NCI-H510A (cell line): ENCODE data around the gene BRMS1.

ENCODE experiments used
- DNase-seq: peaks from one replicate; lab custom pipeline; 2025; lab: John Stamatoyannopoulos, UW

Gene BRMS1

GRCh38 chr11:66302656-66303055 is 42.2 kb downstream of the BRMS1 start:
- no peak for DNase-seq

- no peak for DNase-seq
These were observed 45.7 kb downstream of the BRMS1 start for GRCh38 chr11:66299186-66299585.

- no peak for DNase-seq
These were observed 47.3 kb downstream of the BRMS1 start for GRCh38 chr11:66297610-66298009.

GRCh38 chr11:66294626-66295620 is 50.0 kb downstream of the BRMS1 start:
- no peak for DNase-seq

GRCh38 chr11:66293777-66294625 is 50.9 kb downstream of the BRMS1 start:
- DNase-seq: no peak

GRCh38 chr11:66293352-66293751 is 51.6 kb downstream of the BRMS1 start:
- DNase-seq: no peak

- DNase-seq: no peak
These were observed 52.2 kb downstream of the BRMS1 start for GRCh38 chr11:66292543-66293332.

- DNase-seq: no peak
These were observed 53.0 kb downstream of the BRMS1 start, which contains the start of gene TMEM151A for GRCh38 chr11:66291706-66292542. Gene TMEM151A, plus strand, starts transcription at chr11:66291894. Its CDS starts 120 bp downstream, at chr11:66292014.

GRCh38 chr11:66291303-66291705 is 53.6 kb downstream of the BRMS1 start:
- DNase-seq: no peak

GRCh38 chr11:66290330-66290621 is 54.6 kb downstream of the BRMS1 start:
- no peak for DNase-seq

- no peak for DNase-seq
These were observed 55.2 kb downstream of the BRMS1 start for GRCh38 chr11:66289548-66290329.

- peak; percentile 97 for DNase-seq
These were observed 56.0 kb downstream of the BRMS1 start, which contains the start of gene YIF1A for GRCh38 chr11:66288671-66289547. Gene YIF1A, minus strand, starts transcription at chr11:66289143. Its CDS starts 158 bp downstream, at chr11:66288985.

GRCh38 chr11:66287889-66288670 is 56.8 kb downstream of the BRMS1 start:
- no peak for DNase-seq
